IMR-90 (cell line): ENCODE measurements around the gene AGBL3. TPM values are rescaled to one million over a fixed set of nuclear protein-coding genes. Genes with fewer than 3 reads are reported as not detected.

Experiments used
- ATAC-seq: fragments of 200-7000 bp; cut with Tn5 transposase; 2 replicates; pipeline ENCODE4 v1.9.1; 2020; ENCODE audit warnings: low read depth, mild to moderate bottlenecking, moderate library complexity
- BruUV-seq: library from RNA; stranded (reverse); fragments of 400-500 nt; replicated peaks from 2 replicates; lab custom pipeline; 2021; lab: Mats Ljungman, UMichigan
- CTCF ChIA-PET: fragments of 300-600 bp; formaldehyde crosslinking; extraction: SDS; loops from one replicate; lab custom pipeline; 2021; ENCODE audit warnings: antibody characterized with exemption; lab: Yijun Ruan, JAX
- POLR2A ChIA-PET: fragments of 300-600 bp; sonication (Branson Sonifier 250); formaldehyde crosslinking; loops from one replicate; lab custom pipeline; 2022; ENCODE audit warnings: antibody characterized with exemption; ENCODE audit not compliant: unreplicated experiment; lab: Charles Lee
- DNase-seq: peaks from one replicate; pipeline ENCODE4 v3.0.0; 2013
- H2AFZ ChIP-seq: replicated peaks from 2 replicates; pipeline ENCODE3; 2013; ENCODE audit warnings: low read length, mild to moderate bottlenecking; ENCODE audit not compliant: poor library complexity
- H2AK5ac ChIP-seq: 2 replicates; pipeline ENCODE4 v1.6.1; 2013; ENCODE audit warnings: low read depth, low read length, inconsistent platforms
- H2AK9ac ChIP-seq: replicated peaks from 2 replicates; pipeline ENCODE3; 2013; ENCODE audit warnings: mild to moderate bottlenecking, low read depth, low read length, moderate library complexity; ENCODE audit not compliant: poor library complexity
- H2BK120ac ChIP-seq: 2 replicates; pipeline ENCODE4 v1.6.1; 2013; ENCODE audit warnings: low read depth, low read length, inconsistent platforms
- H2BK15ac ChIP-seq: 3 replicates; pipeline ENCODE4 v1.6.1; 2013; ENCODE audit warnings: low read depth, low read length, inconsistent platforms
- H2BK20ac ChIP-seq: 2 replicates; pipeline ENCODE4 v1.6.1; 2013; ENCODE audit warnings: low read depth, mild to moderate bottlenecking, inconsistent platforms, low read length, moderate library complexity
- H2BK5ac ChIP-seq: 2 replicates; pipeline ENCODE4 v1.6.1; 2013; ENCODE audit warnings: mild to moderate bottlenecking, low read depth, low read length, inconsistent platforms; ENCODE audit not compliant: poor library complexity, severe bottlenecking
- H3K14ac ChIP-seq: replicated peaks from 2 replicates; pipeline ENCODE4 v1.6.1; 2013; ENCODE audit warnings: low read depth, low read length, inconsistent platforms
- H3K18ac ChIP-seq: 2 replicates; pipeline ENCODE4 v1.6.1; 2013; ENCODE audit warnings: low read depth, low read length, control low read depth
- H3K23ac ChIP-seq: 2 replicates; pipeline ENCODE4 v1.6.1; 2013; ENCODE audit warnings: low read depth, low read length, inconsistent platforms
- H3K27ac ChIP-seq: 2 replicates; pipeline ENCODE4 v1.5.1; 2013; ENCODE audit warnings: mild to moderate bottlenecking, control low read depth, low read length; ENCODE audit not compliant: insufficient read depth
- H3K27me3 ChIP-seq: 2 replicates; pipeline ENCODE4 v1.6.1; 2013; ENCODE audit warnings: low read length; ENCODE audit not compliant: control insufficient read depth, insufficient read depth
- H3K36me3 ChIP-seq: 2 replicates; pipeline ENCODE4 v1.6.1; 2013; ENCODE audit warnings: low read length, mixed read lengths; ENCODE audit not compliant: control insufficient read depth, insufficient read depth
- H3K4ac ChIP-seq: 2 replicates; pipeline ENCODE4 v1.6.1; 2013; ENCODE audit warnings: low read depth, low read length, inconsistent platforms
- H3K4me1 ChIP-seq: 2 replicates; pipeline ENCODE4 v1.6.1; 2013; ENCODE audit warnings: low read length, mixed read lengths; ENCODE audit not compliant: control insufficient read depth, insufficient read depth
- H3K4me2 ChIP-seq: 2 replicates; pipeline ENCODE4 v1.6.1; 2013; ENCODE audit warnings: low read depth, mild to moderate bottlenecking, control low read depth, low read length, moderate library complexity
- H3K4me3 ChIP-seq: 2 replicates; pipeline ENCODE4 v1.5.1; 2013; ENCODE audit warnings: low read depth, mild to moderate bottlenecking, control low read depth, low read length, moderate library complexity; ENCODE audit not compliant: insufficient read depth
- H3K56ac ChIP-seq: 2 replicates; pipeline ENCODE4 v1.6.1; 2013; ENCODE audit warnings: low read length, inconsistent platforms; ENCODE audit not compliant: insufficient read depth; ENCODE audit errors: extremely low read depth
- H3K79me1 ChIP-seq, 2 experiments: 2 replicates each; pipeline ENCODE4 v1.6.1; 2013; ENCODE audit warnings: low read length in 2 of 2, inconsistent platforms in 1 of 2, low read depth in 1 of 2
- H3K9ac ChIP-seq: 2 replicates; pipeline ENCODE4 v1.6.1; 2013; ENCODE audit warnings: low read depth, low read length, control low read depth
- H3K9me1 ChIP-seq: 2 replicates; pipeline ENCODE4 v1.6.1; 2013; ENCODE audit warnings: low read length, inconsistent platforms; ENCODE audit not compliant: insufficient read depth
- H3K9me3 ChIP-seq: 2 replicates; pipeline ENCODE4 v1.6.1; 2013; ENCODE audit warnings: low read length; ENCODE audit not compliant: control insufficient read depth, insufficient read depth
- H4K20me1 ChIP-seq: 2 replicates; pipeline ENCODE4 v1.6.1; 2013; ENCODE audit warnings: low read length, inconsistent platforms; ENCODE audit not compliant: insufficient read depth
- H4K5ac ChIP-seq: 2 replicates; pipeline ENCODE4 v1.6.1; 2013; ENCODE audit warnings: mild to moderate bottlenecking, low read depth, low read length, control low read depth
- H4K8ac ChIP-seq, 2 experiments: 2 replicates each; pipeline ENCODE4 v1.6.1; 2013; ENCODE audit warnings: low read depth in 2 of 2, low read length in 2 of 2, control low read depth in 1 of 2, inconsistent platforms in 1 of 2
- H4K91ac ChIP-seq: 2 replicates; pipeline ENCODE4 v1.6.1; 2013; ENCODE audit warnings: low read depth, low read length, inconsistent platforms; ENCODE audit not compliant: insufficient read depth
- FOS ChIP-seq: fragments of 150-350 bp; IDR thresholded peaks from 2 replicates; pipeline ENCODE4 v1.6.1; 2016; ENCODE audit warnings: low read depth, low read length
- POLR2A ChIP-seq: IDR thresholded peaks from 2 replicates; pipeline ENCODE4 v1.6.1; 2012; ENCODE audit warnings: mild to moderate bottlenecking, low read depth, low read length
- WGBS, 2 experiments: methylation state at CpG; one replicate each; pipeline versions ENCODE4 v1.1.5 to v1.1.7; 2013; ENCODE audit warnings: missing lambda C conversion rate in 2 of 2; ENCODE audit not compliant: insufficient read length in 1 of 2; ENCODE audit errors: extremely low coverage in 2 of 2; 5-methylcytosine and 5-hydroxymethylcytosine counted together
- dilution Hi-C: fragments of 300-500 bp; cut with HindIII; formaldehyde crosslinking; loops from one replicate; pipeline ENCODE4 v1.14.3; 2018; ENCODE audit warnings: low sequenced_read_pairs; ENCODE audit not compliant: unreplicated experiment
- in situ Hi-C: fragments of 300-500 bp; cut with MboI; formaldehyde crosslinking; loops from 3 replicates; pipeline ENCODE4 v1.14.3; 2019; ENCODE audit warnings: low sequenced_read_pairs, inconsistent platforms, mixed read lengths
- intact Hi-C: fragments of 100-400 bp; cut with micrococcal nuclease; formaldehyde crosslinking; loops from 2 replicates; pipeline ENCODE4 v1.10.0; 2022
- polyA plus RNA-seq, 3 experiments: library from polyadenylated mRNA; depleted of rRNA; stranded (reverse); fragments of >200 nt; gene quantifications; 2 replicates each; pipeline ENCODE4 v1.2.3, GENCODE V29; 2012; ENCODE audit warnings: low replicate concordance in 1 of 3
- total RNA-seq: library from RNA; depleted of rRNA; stranded (reverse); fragments of >200 nt; gene quantifications from 2 replicates; pipeline ENCODE4 v1.2.3, GENCODE V29; 2012

The AGBL3 gene
- total and polyA plus RNA-seq, 2 of the 4 experiments (the other 2 are of a cell fraction) = 0.18 to 0.65 TPM

- no peak overlapping the region for H3K56ac ChIP-seq
- no peak overlapping the region for H3K14ac ChIP-seq
- H3K4me2 ChIP-seq = no peak overlapping the region
- peaks cover 4% of the 10 kb centered on the region for H3K9me1 ChIP-seq
- no peak overlapping the region for H3K9ac ChIP-seq
- no peak overlapping the region for H2BK120ac ChIP-seq
- H4K5ac ChIP-seq = no peak overlapping the region
- no peaks in the 10 kb centered on the region for H3K27me3 ChIP-seq
- peaks cover 16% of the 10 kb centered on the region for H3K4me1 ChIP-seq
- no peak overlapping the region for H2AFZ ChIP-seq
- DNase-seq (no peak), ATAC-seq (no peak)
- no peak overlapping the region for H3K27ac ChIP-seq
- POLR2A ChIA-PET = no interaction called here
- dilution Hi-C loops = no loop called here
- TF ChIP-seq POLR2A = no peak
- TF ChIP-seq FOS = no peak
- no TSS peak for BruUV-seq
- no peak overlapping the region for H2BK5ac ChIP-seq
- in situ Hi-C loops = no loop called here
- no peak overlapping the region for H2AK9ac ChIP-seq
- no peak overlapping the region for H3K4me3 ChIP-seq
- H3K9me3 ChIP-seq = peaks cover 5% of the 10 kb centered on the region; the same call in 1 of the 2 replicates
- no peak overlapping the region for H3K23ac ChIP-seq
- H4K91ac ChIP-seq = no peak overlapping the region
- H3K79me1 ChIP-seq = peaks cover 0 to 18% of the 10 kb centered on the region in 2 experiments; a peak in 2 of 4 replicates
- CTCF ChIA-PET = no interaction called here
- H3K18ac ChIP-seq = no peak overlapping the region
- no CpG with 5 or more reads among the region's 1 CpG for WGBS, 2 experiments
- no peak overlapping the region for H2AK5ac ChIP-seq
- H4K8ac ChIP-seq = no peak overlapping the region
- H3K4ac ChIP-seq = no peak overlapping the region
- no peaks in the 10 kb centered on the region for H3K36me3 ChIP-seq
- H2BK15ac ChIP-seq = no peak overlapping the region
- no peaks in the 10 kb centered on the region for H4K20me1 ChIP-seq
- no peak overlapping the region for H2BK20ac ChIP-seq
- intact Hi-C loops = no loop called here
Measured at GRCh38 chr7:135156290-135156689, 170.0 kb downstream of the AGBL3 start.
